ENCODE results near the gene LIMK2.
"Not testable (repeated sequence)": the region's sequence is repeated elsewhere in the genome, so short reads cannot be mapped to it uniquely, and the experiment has no call there.

LIMK2 gene

DNA sequence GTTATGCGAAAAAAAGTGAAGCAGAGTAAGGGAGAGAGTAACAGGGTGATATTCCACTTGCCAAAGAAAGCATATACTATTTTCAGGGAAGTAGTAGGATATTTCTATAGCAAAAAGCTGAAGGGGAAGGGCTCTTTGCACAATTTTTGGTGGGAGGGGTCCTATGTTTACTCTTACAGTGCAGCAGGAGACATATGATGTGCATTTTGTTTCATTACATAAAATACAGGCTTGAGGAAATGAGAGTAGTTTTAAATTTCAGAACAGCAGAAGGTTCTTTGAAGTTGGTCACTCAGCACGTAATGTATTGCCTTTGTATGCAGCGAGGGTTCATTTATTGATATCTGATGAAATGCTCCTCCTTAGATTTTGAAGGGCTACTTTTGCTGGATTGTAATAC, 83.3 kb downstream of the LIMK2 start:
- no peak for DNase-seq

DNA sequence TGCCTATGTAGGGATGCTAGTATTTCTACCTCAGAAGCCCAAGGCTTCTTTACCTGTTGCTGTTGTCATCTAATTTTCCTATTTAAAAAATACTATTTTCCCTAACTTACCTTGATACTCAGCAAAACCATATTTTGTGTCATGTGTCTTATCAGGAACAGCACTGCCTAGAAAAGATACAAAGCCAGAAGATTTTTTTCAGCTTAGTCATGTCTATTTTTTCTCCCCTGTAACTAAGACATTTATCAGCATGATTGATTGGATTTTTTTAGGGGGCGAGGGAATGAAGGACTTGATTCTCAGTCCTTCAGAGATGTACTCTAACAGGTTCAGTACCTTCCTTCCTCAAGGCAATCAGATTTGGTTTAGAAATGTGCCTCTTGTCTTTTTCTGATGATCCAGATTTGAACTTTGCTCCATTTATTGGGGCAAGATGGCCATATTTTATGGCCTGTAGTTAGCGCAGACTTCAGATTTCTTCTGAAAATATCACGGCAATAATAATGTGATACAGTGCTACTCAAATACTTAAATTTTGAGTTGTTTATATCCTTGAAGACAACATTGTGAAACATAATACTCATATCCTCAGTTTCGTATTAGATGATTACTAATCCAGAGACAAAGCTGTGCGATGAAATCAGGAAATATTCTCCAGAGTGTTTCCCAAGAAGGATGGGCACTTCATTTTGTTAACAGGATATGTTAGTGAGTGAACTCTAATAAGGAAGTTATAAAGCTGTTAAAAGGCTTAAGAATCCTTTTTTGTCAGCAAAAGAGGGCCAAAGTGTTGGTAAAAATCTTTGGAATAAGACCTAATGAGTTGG, 83.9 kb downstream of the LIMK2 start:
- no peak for DNase-seq

DNA sequence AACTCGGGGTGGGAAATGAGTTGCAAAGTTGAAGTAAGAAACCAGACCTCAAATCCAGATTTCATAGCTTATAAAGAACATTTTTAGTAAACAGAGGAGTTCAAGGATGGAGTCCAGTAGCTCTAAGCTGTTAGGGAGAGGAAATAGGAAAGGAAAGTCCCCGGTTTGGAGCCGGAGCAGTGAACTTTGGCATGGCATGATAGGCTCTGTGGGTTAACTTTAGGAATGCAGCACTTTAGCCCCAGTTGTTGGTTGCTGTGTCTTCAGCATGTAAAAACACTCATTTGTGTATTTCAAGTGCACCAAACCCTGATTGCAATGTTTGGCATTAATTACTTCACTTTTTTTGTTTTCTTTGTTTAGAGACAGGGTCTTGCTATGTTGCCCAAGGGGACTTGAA, 88.8 kb downstream of the LIMK2 start:
- no peak for DNase-seq

DNA sequence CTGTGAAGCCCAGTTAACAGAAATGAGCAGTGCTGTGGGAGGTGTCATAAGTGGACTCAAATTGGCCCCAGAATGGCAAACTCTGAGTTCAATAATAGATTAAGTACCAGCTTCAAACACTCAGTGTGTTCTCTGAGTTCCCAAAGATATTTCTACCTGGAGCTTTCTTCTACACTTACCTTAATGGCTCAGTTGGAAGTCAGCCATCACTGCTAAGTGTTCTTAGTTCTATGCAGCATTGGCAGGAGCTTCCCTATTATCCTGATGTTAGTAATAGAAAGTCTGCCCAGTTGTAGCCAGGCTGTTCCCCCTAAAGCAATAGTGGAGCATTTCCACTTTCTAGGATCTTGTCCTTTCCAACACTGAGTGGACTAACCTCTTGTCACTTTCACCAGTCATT, 89.9 kb downstream of the LIMK2 start:
- no peak for DNase-seq

DNA sequence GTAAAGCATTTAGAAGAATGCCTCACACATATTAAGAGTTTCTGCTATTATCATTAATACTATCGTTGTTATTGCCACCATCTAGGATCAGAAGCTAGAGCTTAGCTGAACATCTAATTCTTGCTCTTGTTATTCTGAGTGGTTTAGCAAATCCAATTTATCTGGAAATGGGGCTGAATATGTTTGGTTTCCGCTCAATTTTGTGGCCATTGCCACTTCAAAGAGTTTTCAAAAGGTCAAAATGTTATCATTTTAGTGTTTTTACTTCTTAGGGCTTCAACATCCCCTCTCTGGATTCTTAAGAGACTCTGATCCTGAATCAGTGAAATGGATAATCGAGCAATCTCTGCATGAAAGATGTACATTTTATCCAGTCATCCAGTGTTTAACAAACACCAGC, 90.4 kb downstream of the LIMK2 start:
- DNase-seq: no peak

DNA sequence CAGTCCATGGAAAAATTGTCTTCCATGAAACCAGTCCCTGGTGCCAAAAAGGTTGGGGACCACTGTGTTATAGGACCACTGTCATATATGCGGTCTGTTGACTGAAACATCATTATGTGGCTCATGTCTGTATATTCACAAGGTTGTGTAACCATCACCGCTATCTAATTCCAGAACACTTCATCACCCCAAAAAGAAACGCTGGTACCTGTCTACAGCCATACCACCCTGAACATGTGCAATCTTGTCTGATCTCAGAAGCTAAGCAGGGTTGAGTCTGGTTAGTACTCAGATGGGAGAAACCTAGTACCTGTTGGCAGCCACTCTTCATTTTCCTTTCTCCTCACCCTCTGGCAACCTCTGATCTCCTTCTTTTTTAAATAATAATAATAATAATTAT, 93.1 kb downstream of the LIMK2 start:
- DNase-seq: no peak

DNA sequence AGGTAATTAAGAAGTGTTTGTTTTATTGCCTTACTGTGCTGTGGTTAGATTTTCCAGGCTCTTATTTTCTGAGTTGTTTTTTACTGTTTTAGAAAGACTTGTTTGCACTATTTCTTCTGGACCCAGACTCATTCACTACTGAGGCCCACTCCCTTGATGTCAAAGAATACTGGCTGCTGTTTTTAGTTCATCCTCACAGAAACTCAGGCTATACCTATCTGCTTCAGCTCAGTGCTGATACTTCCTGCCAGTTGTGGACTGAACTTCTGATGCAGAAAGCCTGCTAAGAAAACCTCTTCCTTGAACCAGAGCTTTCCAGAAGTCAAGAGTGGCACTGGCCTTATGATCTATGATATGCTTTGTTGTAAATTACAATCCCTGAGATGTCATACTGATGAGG, 96.1 kb downstream of the LIMK2 start:
- DNase-seq: no peak

DNA sequence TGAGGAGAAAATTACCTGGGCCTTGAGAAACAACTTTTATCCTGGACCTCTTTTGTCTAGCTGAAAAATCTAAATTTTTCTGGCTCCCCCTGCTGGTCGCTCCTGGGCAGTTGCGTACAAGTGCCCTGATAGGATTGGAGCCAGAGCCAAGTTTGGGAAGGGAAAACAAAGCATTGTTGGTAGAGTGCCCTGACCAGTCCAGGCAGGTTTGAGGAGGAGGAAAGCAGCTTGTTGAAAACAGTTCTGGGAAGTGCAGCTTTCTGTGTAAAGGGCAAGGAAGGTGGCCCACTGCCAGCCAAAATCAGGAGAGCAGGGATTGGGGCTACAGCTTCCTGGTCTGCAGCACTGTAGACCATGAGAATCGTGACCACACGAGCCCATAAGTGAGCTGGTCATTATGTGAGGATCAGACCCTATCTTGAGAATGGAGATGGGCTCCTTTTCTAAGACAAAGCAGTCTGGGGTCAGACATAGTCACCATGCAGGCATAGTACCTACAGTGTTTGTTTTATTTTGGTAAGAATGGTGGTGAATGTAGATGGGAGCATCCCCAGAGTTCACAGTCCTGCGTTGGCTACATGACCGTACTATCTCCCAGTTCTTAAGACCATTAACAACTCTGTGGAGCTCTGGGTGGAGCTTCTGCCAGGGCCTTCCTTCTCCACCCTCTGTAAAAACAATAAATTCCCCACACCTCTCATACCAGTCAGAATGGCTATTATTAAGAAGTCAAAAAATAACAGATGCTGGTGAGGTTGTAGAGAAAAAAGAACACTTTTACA, 101.5 kb downstream of the LIMK2 start:
- DNase-seq: no peak

DNA sequence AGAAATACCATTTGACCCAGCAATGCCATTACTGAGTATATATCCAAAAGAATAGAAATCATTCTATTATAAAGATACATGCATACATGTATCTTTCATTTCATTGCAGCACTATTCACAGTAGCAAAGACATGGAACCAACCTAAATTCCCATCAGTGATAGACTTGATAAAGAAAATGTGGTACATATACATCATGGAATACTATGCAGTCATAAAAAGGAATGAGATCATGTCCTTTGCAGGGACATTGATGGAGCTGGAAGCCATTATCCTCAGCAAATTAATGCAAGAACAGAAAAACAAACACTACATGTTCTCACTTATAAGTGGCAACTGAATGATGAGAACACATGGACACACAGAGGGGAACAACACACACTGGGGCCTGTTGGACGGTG, 102.1 kb downstream of the LIMK2 start:
- DNase-seq: not testable (repeated sequence)

DNA sequence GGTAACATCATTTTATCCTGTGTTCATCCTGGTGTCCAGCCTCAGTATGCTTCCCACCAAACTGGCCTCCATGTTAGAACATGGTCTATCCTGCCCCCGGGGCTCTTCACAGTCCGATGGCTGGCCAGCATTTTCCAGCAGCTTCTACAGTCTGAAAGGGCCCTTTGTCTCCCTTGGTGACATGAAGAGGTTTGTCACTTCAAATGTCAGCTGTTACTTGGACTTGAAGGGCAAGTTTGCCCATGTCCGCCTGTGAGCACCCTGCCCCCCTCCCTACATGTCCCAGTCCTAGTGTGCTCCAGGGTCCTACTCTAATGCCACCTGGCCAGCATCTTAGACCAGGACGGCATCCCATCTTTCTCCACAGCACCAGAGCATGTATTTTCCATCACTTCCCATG, 109.3 kb downstream of the LIMK2 start:
- DNase-seq: no peak

DNA sequence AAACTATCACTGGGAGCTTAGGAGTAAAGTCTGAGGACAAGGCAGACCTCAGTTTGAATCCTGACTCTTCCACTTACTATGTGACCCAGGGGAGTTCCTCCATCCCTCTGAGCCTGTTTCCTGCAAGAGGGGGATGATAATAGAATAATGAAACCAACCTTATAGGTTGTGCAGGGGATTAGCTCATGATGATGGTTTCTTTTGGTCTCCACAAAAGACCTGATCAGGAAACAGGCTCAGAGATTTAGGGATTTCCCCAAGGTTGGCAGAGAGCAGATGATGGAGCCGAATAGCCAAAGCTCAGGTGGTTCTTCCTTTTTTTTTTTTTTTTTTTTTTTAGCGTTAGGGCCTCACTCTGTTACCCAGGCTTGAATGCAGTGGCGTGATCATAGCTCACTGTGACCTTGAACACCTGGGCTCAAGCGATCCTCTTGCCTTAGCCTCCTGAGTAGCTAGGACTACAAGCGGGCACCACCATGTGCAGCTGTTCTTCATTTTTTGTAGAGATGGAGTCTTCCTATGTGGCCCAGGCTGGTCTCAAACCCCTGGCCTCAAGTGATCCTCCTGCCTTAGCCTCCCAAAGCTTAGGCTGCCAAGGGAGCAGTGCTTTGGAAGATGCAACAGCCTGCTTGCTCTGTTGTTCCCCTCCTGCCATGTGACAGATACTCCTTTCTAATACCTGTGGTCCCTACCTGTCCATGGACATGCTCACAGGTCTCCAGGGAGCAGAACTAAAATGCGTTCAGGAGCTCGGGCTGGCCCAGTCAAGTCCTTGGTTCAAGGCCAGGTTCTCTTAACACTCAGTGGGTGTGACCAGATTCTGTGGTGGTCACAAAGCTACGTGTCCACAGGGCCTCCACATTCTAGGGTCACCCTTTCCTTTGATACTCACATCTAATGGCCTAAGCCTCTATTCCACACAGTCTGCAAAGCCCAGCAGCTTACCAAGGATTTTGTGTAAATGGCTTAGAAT, 111.8 kb downstream of the LIMK2 start:
- DNase-seq: no peak

DNA sequence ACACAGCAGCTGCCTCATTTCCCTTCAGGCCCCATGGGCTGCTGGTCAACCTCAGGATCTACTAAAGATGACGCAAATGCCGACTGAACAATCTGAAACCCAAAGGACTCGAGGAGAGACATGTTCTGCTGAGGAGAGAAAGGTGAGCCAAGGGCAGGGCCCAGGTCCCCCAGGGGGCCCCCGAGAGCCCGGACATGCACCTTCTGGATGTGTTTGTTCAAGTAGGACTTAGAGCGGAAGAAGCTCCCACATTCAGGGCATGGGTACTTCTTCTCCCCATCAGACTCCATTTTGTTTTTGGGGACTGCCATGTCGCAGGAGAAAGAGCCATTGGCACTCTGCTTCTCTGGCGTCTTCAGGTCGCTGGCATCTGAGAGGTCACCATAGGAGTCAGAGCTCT, 114.8 kb downstream of the LIMK2 start:
- DNase-seq: no peak

DNA sequence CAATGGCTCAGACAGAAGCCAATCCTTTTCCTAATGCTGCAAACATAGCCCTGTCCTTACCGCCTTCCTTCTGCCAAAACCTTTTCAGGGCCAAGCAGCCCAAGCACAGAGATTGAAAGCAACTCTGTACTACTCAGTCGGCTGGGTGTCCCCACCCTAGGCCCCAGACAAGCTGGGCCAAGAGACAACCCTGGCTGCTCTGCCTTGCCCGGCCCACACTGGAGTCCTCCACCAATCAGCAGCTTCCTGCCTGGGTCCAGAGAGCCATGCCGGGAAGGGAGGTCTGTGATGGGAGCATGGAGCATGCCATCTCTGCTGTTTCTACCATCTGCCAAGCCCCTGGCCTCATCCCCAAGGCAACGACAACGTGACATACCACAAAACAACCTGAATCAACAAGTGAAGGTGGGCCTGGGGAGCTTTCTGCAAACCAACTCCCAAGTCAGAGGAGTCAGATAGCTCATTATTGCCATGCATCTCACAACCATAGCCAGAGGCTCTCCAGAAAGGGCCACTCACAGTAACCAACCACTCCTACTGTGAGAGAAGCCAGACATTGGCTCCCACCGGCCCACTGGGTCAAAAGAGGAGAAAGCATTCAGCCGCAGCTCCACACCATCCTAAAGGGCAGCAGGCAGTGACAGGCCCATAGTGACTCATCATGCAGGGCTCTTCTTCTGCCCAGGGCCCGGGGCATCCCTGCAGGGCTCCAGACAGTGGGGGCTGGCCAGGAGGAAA, 115.9 kb downstream of the LIMK2 start:
- DNase-seq: no peak

DNA sequence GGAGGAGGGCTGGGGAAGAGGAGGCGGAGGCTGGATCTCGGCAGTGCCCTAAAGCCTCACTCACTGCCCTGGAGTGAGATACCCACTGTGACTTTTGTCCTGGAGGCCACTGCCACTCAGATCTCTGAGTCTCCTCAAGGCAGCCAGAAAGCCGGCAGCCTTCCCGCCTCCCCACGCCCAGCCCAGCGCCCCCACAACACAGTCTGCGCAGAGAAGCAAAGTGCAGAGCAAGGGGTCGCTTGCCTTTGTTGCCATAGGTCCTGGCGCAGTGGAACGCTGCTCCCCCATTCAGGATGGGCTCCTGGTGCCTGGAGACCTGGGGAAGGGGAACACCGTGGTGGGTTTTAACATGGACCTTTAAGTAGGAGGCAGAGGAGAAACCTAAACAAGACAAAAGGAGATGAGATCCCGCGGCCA, 116.5 kb downstream of the LIMK2 start:
- DNase-seq: no peak

DNA sequence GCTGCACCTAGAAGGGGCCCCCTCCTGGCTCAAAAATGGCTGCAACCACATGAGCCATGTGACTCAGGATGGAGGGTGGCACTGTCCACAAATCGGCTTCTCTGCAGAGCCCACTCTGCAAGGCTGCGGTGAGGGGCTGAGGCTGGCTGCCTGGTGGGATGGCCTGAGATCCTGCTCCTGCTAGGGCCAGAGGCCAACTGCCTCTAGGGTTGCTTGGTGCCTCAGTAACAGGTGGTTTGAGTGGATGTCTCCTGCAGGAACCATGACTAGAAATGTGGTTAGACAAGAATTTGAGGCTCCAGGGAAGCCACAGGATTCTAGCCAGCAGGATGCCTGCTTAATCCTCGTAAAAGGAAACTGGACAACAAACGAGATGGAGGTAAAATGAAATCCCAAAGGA, 116.9 kb downstream of the LIMK2 start:
- DNase-seq: no peak
